ENCODE results near the gene GPN2. TPM values are rescaled to one million over a fixed set of nuclear protein-coding genes. Genes with fewer than 3 reads are reported as not detected.
A peak's percentile ranks its signal among the peaks of the same experiment; 100 is the strongest.

Gene GPN2
- total and polyA plus RNA-seq, 9 of the 15 experiments (the other 6 are each of a cell fraction or from before 2014, with no cell fraction given): 9.9 to 58.8 (median 20.4) TPM

GRCh38 chr1:26889551-26890466 is at the start of gene GPN2 (continued):
- TF ChIP-seq ZNF398 (CRISPR knock-in tag; IDR thresholded peaks at IDR 0.05) (no peak), TCF7L2 (IDR thresholded peaks at IDR 0.05; ENCODE audit: low read depth, low read length) (no peak), ARNT (IDR thresholded peaks at IDR 0.05) (no peak), SP1 (CRISPR knock-in tag; IDR thresholded peaks at IDR 0.05) (peak; percentile 71), JUNB (CRISPR knock-in tag; conservative IDR thresholded peaks at IDR 0.05) (no peak), NFYB (IDR thresholded peaks at IDR 0.05; ENCODE audit: extremely low read depth, insufficient read length) (no peak), RNF219 (CRISPR knock-in tag; IDR thresholded peaks at IDR 0.05) (no peak), ZNF224 (CRISPR knock-in tag; IDR thresholded peaks at IDR 0.05) (0 out of 2 replicates have a peak, but pooled peaks have one; percentile 83), YY1 (IDR thresholded peaks at IDR 0.05; ENCODE audit: borderline replicate concordance in 1 of 3, control insufficient read depth in 1 of 3, extremely low read depth in 1 of 3, insufficient read depth in 3 of 3, insufficient read length in 1 of 3, insufficient replicate concordance in 2 of 3, low read depth in 1 of 3, low read length in 2 of 3) (peak in 1 of 3 experiments; percentile 26), SMARCA4 (IDR thresholded peaks at IDR 0.05) (peak; percentile 20; the same call in 1 of the 2 replicates), NELFE (IDR thresholded peaks at IDR 0.05; ENCODE audit: insufficient read depth, insufficient read length) (no peak), THRA (IDR thresholded peaks at IDR 0.05) (no peak), ARHGAP35 (IDR thresholded peaks at IDR 0.05; ENCODE audit: partially characterized antibody) (no peak), RNF2 (IDR thresholded peaks at IDR 0.05) (peak; percentile 24; the same call in 1 of the 2 replicates), SMARCE1 (IDR thresholded peaks at IDR 0.05) (0 out of 2 replicates have a peak, but pooled peaks have one; percentile 42), PHF20 (IDR thresholded peaks at IDR 0.05; ENCODE audit: partially characterized antibody) (peak; percentile 89), MITF (IDR thresholded peaks at IDR 0.05) (no peak), ELF1 (tag; IDR thresholded peaks at IDR 0.05) (peak; percentile 63; the same call in 1 of the 2 replicates), MAFK (IDR thresholded peaks at IDR 0.05; ENCODE audit: low read length) (peak; percentile 25; the same call in 1 of the 2 replicates), SNRNP70 (optimal IDR thresholded peaks at IDR 0.05; ENCODE audit: low read depth, low read length) (no peak), PCBP2 (IDR thresholded peaks at IDR 0.05; ENCODE audit: low read depth, low read length, poor library complexity, severe bottlenecking) (no peak)

Measured in K562 (cell line).